ENCODE measurements around the gene ABCA1. TPM values are rescaled to one million over a fixed set of nuclear protein-coding genes. Genes with fewer than 3 reads are reported as not detected.

Gene ABCA1
- polyA plus RNA-seq, 5 donors = 8.6 to 19.4 (median 17.2) TPM

GRCh38 chr9:104765138-104765537 is 162.8 kb downstream of the ABCA1 start:
- no peak for DNase-seq

- no peak for DNase-seq
Observed at GRCh38 chr9:104758974-104759373, 169.0 kb downstream of the ABCA1 start.

GRCh38 chr9:104750185-104750767 is 177.7 kb downstream of the ABCA1 start:
- no peak for DNase-seq

- peak; percentile 56 to 62 for DNase-seq
Observed at GRCh38 chr9:104748359-104749031, 179.5 kb downstream of the ABCA1 start.

GRCh38 chr9:104747565-104748358 is 180.2 kb downstream of the ABCA1 start, which contains the start of gene NIPSNAP3A:
NIPSNAP3A (plus strand) TSS chr9:104747683; CDS start chr9:104747793, 110 bp downstream.
- peak; percentile 88 to 90 for DNase-seq

GRCh38 chr9:104747245-104747564 is 180.8 kb downstream of the ABCA1 start:
- DNase-seq = no peak

GRCh38 chr9:104746798-104747197 is 181.2 kb downstream of the ABCA1 start:
- DNase-seq = no peak

- DNase-seq = no peak
Observed at GRCh38 chr9:104746285-104746684, 181.7 kb downstream of the ABCA1 start.

GRCh38 chr9:104745852-104746251 is 182.1 kb downstream of the ABCA1 start:
- no peak for DNase-seq

- peak; percentile 44 to 48 for DNase-seq
Observed at GRCh38 chr9:104743376-104743985, 184.5 kb downstream of the ABCA1 start.

- DNase-seq = no peak
Observed at GRCh38 chr9:104740621-104741020, 187.3 kb downstream of the ABCA1 start.

- no peak for DNase-seq
Observed at GRCh38 chr9:104738452-104738851, 189.5 kb downstream of the ABCA1 start.

Other genes with a start within 250 kb of the ABCA1 start
- gene OR13D1, start 233.6 kb downstream of the ABCA1 start, polyA plus RNA-seq (ENCODE audit: insufficient read depth in 1 of 5, insufficient read length in 5 of 5, low replicate concordance in 1 of 5) = not detected
- gene NIPSNAP3A, start 180.5 kb downstream of the ABCA1 start, polyA plus RNA-seq (ENCODE audit: insufficient read depth in 1 of 5, insufficient read length in 5 of 5, low replicate concordance in 1 of 5) = 10 to 100 TPM; 42.7 to 64.9 (median 49.4) TPM
- 10 to 100 TPM; 10.4 to 17.0 (median 13.3) TPM for gene NIPSNAP3B, start 164.0 kb downstream of the ABCA1 start, polyA plus RNA-seq (ENCODE audit: insufficient read depth in 1 of 5, insufficient read length in 5 of 5, low replicate concordance in 1 of 5)

Data from right lung (tissue), 5 donors.